Bone marrow (tissue), 2 donors: ENCODE results near the gene JAK1.
"Not testable (repeated sequence)": the region's sequence is repeated elsewhere in the genome, so short reads cannot be mapped to it uniquely, and the experiment has no call there.

Experiments
- DNase-seq, 2 donors: peaks; one replicate each; lab custom pipeline; 2025; lab: John Stamatoyannopoulos, UW

Gene JAK1

DNA sequence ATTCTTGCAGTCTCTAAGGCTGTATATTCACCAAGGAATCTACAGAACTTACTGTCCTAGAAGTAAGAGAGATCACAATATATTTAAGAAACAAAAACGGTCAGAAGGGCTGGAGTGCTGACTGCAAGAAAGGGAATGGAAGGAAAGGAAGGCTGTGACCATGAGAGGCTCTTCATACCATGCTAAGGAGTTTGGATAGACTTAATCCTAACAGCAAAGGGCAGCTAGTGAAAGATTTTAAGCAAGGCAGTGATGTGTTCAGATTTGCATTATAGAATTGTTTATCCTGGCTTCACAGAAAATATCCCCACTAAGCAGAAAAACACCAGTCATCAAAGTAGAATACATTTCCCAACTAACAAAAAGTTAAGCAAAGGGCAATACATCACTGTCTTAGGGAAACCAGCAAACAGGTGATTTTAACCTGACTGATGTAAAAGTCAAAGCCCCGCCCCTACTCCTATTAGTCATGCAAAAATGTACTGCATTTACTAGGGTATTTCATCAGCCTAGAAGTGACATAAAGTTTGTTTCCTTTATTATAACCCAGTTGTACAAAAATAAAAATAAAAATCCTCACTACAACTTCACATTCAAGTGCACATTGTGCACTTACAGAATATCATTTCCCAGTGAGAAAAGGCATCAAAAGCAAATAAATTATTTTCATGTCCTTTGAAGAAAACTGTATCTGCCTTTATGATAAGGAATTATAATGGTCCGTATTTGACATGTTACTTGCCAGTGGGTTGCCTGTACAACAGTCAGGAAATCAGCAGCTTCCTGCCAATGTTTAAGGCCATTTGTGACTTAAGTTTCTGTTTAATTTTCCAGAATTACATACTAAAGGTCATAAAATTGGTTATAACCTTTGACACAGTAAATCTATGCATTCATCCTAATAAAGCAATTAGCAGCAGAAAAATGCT, 17.2 kb downstream of the JAK1 start:
- DNase-seq: peak in 1 of 2 donors; percentile 19

DNA sequence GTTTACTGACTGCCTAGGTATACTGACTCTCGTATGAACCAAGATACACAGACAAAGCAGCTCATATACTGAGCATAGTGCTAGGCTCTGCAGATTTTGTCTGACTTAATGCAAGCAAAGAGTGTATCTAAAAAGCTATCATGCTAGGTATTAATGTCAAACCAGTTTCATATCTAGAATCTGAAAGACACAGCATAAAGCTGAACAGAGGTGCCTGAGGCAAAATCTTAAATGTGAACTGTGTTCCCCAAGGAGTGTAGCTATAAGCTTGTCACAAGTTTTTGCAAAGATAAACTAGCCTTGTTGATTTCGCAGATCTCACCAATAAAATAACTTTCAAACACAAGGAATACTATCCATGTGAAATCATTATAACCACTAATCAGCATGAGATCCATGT, 18.1 kb downstream of the JAK1 start:
- no peak for DNase-seq

DNA sequence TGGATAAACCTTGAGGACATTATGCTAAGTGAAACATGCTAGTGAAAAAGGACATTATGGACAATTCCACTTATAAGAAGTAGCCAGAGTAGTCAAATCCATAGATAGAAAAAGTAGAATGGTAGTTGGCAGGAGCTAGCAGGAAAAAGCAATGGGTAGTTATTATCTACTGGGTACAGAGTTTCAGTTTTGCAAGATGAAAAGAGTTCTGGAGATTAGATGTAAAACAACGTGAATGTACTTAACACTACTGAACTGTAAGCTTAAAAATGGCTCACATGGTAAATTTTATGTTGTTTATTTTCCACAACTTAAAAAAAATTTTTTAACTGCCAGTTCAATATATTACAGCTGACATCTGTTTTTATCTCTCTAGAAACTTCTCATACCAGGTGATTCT, 19.4 kb downstream of the JAK1 start:
- DNase-seq: no peak

DNA sequence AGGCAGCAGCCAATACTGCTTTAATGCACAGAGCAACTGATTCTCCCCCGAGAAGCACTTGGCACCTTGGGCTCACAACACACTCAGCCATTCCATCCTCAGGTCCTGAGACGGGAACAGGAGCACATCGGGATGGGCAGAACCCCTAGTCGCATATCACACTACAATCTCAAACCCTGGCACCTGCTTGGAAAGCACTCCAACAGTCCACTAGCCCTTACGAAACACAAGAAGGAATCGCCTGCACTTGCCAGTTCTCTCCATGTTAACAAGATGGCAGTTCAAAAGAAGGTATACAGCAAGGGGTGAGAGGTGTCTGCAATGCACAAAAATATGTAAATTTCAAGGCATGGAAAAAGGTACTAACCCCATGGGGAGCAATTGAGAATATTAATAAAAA, 21.4 kb downstream of the JAK1 start:
- DNase-seq: no peak

DNA sequence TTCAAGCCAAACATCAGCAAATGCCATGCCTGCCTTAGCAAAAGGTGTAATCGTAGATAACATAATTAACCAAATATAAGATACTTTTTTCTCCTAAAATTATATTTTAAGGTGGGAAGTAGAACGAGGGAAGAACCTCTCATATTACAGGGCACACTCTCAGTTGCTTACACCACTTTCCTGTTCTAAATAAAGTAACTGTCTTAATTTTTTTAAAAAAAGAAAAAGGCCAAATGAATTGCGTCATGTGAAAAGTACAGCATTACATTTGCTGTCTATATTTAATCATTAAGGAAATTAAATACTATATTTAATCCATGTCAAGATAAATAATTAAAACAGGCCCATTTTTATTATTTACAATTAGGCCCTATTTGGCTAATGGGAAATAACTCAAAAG, 23.7 kb downstream of the JAK1 start:
- no peak for DNase-seq

DNA sequence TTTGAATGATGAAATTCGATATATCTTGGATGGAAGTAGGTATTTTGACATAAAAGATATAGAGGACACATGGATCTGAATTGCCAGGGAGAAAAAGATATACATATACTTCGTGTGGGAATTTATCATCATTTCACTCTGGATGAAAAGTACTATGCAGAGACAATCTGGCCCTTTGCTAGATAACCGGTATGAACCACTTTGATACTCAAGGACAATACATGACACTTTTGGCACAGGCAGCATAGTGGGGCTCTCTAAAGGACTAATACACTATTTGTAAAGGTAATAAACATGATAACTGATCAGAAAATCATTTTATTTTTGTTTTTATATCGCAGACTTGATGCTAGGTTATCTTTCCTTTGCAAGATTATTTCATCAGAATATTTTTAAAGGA, 24.2 kb downstream of the JAK1 start:
- no peak for DNase-seq

DNA sequence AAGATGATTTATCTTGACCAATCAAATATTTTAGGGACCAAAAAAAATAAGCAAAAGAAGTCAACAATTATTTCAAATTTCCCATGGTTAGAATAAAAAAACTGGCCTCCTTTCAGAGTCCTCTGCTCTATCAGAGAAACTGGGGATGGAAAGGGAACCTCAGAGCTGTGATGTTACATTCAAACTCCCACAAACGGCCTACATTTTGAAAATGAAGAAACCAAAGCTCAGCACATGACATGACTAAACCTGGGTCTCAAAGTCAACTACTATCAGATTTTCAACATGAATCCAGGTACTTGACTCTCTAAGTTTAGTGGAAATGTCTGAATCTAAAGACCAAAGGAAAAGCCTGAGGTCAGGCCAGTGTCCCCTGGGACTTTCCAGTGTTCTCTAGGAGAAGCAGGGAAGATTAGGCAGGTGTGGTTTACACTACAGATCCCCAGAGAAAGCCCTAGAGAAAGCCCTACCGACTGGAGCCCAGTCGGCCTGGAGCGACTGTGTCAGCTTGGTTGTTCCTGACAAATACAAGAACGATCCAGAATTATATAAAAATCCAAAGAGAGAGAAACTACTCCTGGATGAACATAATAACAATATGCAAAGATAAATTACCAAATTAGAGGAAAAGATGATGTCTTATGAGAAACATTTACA, 24.8 kb downstream of the JAK1 start:
- no peak for DNase-seq

DNA sequence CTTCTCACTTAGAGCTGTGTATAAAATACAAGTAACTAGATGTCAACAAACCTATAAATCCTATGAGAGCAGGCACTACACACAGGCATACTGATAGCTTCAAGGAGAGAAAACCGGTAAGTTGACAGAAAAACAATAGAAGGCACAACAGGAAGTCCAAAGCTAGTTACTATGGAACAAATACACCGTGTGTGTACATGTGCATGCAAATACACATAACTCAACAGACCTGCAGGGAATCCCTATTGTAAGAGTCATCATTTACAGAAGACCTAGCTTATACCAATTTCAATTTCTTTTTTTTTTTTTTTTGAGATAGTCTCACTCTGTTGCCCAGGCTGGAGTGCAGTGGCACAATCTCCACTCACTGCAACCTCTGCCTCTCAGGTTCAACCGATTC, 26.3 kb downstream of the JAK1 start:
- no peak for DNase-seq

DNA sequence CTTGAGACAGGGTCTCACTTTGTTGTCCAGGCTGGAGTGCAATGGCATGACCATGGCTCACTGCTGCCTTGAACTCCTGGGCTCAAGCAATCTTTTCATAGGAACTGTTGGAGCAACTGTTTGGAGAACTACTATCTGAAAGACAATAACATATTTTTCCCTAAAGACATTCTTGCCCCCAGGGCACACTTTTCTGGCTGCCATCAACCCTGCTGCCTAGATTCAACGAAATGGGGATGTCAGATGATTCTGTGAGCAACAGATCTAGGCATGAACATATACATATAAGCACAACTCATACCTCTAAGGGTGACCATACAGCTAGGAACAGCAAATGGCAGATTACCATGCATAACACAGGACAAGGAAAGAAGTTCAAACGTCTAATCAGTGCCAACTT, 27.4 kb downstream of the JAK1 start:
- DNase-seq: no peak

DNA sequence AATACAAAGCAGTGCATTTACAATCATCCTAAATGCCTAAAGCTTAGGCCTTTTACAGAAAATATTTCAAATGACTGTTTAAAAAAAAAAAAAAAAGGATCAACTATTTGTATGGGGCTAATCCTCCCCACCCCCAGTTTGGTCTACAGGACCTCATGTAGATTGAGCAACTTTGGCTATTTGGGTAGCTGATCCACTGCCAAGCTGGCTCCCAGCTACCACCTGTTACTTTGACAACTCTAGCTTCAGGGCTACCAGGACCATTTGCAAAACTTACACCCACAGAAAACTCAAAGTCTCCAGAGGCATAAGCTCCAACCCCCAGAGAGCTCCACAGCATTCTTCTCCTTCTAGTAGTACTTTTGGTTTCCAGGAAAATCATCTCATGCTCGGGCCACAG, 29.4 kb downstream of the JAK1 start:
- no peak for DNase-seq

DNA sequence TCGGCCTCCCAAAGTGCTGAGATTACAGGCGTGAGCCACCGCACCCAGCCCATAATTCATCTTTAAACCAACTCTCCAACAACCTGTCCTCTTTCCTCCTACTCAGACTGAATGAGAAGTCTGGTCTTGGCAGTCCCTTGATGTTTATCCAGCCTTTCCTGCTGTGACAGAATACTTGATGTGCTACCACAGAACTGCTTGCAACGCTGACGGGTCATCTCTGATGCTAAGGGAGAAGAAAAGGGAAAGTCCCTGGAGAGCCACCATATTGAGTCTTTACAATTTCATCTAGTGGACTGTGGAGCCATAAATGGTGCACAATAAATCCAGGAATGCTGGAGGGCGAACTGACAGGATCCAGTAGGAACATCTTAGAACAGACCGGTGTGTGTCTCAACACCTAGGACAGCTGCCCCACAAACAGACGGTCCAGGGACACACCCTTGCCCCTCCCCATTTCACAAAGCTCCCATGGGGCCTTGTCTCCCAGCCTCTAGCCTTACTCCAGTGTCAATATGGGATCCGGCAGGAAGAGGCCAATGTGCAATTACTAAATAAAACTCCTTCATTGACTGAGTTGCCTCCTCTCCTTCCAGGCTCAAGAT, 30.7 kb downstream of the JAK1 start:
- DNase-seq: no peak

DNA sequence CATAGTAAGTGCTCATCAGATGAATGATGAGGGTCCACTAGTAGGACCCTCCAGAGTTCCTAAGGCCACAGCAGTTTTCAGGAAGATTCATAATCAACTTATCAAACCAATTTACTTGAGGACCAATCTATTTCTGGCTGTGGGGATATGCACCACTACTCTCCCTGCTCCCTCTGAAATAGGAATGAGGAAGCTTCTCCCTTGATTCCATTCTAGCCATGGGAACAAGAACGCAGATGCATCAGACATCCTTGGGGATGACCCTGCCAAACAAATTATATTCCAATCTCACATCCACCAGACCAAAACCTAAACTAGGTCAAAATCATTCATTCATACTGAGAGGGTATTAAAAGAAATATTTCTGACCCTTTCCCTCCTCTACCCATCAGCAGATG, 31.5 kb downstream of the JAK1 start:
- DNase-seq: no peak

DNA sequence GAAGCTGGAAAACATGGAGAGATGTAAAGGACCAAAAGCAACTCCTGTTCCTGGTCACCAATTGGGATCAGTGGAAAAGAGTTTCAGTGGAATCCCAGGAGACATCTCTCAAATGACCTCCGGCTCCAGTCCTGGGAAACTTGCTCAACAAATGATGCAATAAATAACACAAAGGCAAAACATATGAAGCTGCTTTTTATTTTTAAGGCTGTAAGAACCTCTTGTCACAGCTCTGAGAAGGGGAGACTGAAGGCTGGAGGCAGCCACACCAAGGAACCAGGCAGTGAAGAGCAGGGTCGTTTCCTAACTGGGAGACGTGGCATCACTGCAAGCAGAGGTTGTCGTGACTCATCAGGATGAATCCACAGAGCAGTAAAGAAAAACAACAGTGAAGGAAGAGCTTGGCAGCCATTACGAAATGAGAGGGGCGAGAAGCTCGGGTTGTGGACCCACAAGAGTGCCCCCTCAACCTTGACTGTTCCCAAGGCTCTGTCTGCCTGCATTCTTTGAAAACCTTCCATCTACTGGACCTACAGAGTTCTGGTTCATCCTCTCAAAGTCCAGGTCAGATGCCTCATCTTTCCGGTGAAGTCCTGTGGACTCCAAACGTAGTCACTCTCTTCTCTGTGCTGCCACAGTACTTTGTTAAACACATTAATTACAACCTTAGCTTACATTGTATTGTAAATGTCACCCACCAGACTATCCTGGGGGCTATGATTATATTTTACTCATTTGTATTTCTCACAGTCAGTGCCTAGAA, 32.1 kb downstream of the JAK1 start:
- DNase-seq: peak in 1 of 2 donors; percentile 6

DNA sequence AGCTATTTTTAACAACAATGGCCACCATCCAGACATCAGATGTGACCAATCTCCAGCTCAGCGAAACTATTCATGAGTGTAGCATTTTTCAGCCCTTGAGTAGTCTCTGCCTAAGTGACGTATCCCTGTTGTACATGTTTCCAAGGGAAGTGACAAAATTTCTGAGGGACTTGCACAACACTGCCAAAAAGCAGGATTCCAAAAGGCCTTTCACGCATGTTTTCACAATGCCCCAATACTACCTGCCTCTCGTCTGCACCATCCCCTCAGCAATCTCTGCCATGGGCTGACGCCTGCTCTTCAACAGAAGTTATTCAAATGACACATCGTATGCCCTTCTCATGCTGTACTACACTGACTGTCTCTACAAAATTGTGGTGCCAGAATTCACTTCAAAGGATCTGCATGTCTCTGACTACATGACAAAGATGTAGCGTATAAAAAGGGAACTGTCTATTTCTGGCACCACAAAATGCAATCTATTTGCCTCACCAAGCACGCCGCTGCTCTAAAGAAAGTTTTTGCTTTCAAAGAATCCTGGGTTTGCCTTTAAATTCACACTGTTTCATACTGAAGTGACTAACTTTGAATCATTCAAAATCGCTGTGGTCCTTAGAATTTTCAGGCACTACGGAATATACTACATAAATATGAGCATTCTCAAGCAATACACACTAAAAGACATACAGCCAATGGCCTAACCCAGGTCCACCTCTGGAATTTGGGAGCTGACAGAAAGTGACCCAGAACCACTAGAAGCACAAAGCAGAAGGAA, 32.9 kb downstream of the JAK1 start:
- DNase-seq: peak; percentile 49 to 82

DNA sequence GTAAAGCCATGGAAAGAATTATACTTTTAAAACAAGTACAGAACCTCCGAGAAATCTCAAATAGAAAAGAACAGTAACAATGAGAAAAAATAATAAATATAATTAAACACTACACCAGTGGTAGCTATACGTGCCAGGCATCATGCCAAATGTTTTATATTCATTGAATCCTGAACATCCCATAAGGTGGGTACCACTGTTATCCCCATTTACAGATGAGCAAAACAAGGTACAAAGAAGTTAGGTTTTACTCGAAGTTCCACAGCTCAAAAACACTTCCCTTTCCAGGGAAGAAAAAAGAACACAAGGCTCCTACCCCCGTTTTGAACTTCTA, 33.4 kb downstream of the JAK1 start:
- no peak for DNase-seq

DNA sequence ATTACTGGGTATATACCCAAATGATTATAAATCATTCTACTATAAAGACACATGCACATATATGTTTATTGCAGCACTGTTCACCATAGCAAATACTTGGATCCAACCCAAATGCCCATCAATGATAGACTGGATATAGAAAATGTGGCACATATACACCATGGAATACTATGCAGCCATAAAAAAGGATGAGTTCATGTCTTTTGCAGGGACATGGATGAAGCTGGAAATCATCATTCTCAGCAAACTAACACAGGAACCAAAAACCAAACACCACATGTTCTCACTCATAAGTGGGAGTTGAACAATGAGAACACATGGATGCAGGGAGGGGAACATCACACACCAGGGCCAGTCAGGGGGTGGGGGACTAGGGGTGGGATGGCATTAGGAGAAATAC, 35.7 kb downstream of the JAK1 start:
- not testable (repeated sequence) for DNase-seq

DNA sequence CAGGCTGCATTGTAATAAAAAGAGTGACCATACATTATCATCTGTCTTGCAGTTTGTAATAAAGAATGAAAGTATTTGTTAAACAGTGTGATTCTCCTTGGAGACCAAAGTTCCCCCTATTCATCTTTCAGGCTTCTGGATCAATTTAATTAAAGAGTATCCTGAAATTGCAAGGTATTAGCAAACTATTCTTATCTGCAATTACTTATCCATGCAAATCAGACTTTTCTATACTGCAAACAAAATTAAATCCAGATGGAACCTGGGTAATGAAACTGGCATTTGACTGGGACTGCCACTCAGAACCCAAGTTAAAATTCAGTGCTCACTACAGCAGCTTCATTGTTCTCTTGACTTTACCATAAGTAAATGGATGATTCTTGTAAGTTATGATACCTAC, 37.1 kb downstream of the JAK1 start:
- DNase-seq: no peak

DNA sequence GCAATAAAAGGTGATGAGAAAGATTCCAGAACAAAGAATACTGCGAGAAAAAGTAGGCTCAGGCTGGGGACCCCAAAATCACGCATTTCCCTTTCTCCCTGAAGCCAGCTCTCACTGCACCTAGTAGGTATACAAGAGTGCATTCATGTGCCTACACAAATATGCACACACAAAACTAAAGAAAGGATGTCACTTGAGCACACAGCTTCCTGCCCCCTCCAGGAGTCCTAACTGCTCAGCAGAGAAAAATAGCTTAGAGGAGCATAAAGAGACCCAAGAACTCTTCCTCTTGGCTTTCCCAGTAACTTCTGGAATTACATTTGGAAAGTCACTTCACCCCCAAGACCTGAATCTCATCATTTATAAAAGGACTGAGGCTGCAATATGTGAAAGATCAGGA, 38.0 kb downstream of the JAK1 start:
- DNase-seq: no peak

DNA sequence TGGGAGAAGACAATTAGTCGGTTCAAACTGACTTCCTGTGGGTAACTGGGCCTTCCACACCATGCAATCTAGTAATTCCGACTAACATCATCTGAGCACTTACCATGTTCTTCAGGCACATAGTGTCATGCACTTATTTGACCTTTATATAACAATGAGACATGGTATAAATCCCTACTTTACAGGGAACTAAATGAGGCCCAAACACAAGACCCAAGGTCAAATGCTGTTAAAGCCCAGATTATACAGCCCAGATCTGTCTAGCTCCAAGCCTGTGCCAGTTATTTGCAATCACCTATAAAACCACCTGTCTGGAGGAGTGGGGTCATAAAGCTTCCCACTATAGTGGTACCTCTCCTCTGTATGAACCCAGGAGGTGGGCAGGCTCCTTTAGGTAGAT, 40.8 kb downstream of the JAK1 start:
- DNase-seq: no peak

DNA sequence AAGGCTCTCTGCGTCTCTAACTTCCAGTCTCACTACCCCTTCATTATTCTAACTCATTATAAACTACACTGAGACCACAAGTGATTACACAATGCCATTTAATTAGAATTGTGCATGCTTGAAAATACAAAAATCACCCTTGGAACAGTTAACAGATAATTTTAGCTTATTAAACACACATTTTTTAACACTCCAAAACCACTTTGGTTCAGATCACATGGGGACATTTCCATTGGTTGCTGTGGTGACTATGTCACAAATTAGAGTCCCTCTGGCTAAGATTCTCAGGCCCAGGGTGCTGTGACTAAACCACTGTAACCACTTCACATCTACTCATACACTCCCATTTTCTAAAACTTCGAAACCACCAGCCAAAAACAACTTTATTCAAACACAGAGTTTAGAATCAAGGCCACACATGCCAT, 43.0 kb downstream of the JAK1 start:
- DNase-seq: no peak

DNA sequence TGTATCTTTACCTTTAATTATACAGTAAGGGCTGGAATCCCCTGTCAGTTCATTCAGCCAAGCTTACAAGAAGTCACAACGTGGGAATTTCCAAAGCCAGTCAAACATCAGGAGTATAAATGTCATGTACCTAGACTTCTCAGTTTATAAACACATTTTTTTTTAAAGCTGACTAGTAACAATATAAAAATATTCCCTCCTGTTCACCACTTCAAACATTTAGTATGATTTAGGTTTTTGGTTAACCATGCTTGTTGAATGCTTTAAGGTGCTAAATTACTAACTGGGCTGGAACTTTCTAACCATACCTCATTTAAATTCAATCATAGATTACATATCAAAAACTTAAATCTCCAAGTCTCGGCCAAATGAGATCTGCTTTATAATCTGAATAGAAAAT, 44.0 kb downstream of the JAK1 start:
- no peak for DNase-seq

DNA sequence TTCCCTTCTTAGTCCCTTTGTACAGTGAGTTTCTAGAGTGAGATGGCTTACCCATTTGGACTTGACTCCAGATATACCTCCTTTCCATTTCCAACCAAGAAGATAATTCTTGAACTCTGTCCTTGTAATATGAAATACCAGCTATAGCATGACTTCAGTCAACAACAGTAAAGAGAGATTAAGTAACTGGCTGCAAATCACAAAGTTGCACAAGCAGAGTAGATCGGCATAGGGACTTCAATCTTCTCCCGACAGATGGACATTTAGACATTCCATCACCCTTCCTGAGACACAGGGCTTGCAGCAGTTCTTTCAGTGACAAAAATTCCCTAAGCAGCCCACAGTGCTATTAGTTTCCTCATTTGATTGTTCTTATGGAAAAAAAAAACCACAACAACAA, 44.6 kb downstream of the JAK1 start:
- DNase-seq: no peak
